ENCODE measurements around the gene KRTAP10-5. TPM values are rescaled to one million over a fixed set of nuclear protein-coding genes. Genes with fewer than 3 reads are reported as not detected.

The KRTAP10-5 gene
- total and polyA plus RNA-seq, 9 of the 15 experiments (the other 6 are each of a cell fraction or from before 2014, with no cell fraction given) = not detected

GRCh38 chr21:44596068-44596725 is 15.8 kb upstream of the KRTAP10-5 start (continued):
- no peak for TF ChIP-seq ZBTB17 (CRISPR knock-in tag; IDR thresholded peaks at IDR 0.05)
- TF ChIP-seq HMG20A (CRISPR knock-in tag; conservative IDR thresholded peaks at IDR 0.05) = no peak
- no peak for TF ChIP-seq ZNF232 (CRISPR knock-in tag; IDR thresholded peaks at IDR 0.05)
- TF ChIP-seq, protein P1, sequence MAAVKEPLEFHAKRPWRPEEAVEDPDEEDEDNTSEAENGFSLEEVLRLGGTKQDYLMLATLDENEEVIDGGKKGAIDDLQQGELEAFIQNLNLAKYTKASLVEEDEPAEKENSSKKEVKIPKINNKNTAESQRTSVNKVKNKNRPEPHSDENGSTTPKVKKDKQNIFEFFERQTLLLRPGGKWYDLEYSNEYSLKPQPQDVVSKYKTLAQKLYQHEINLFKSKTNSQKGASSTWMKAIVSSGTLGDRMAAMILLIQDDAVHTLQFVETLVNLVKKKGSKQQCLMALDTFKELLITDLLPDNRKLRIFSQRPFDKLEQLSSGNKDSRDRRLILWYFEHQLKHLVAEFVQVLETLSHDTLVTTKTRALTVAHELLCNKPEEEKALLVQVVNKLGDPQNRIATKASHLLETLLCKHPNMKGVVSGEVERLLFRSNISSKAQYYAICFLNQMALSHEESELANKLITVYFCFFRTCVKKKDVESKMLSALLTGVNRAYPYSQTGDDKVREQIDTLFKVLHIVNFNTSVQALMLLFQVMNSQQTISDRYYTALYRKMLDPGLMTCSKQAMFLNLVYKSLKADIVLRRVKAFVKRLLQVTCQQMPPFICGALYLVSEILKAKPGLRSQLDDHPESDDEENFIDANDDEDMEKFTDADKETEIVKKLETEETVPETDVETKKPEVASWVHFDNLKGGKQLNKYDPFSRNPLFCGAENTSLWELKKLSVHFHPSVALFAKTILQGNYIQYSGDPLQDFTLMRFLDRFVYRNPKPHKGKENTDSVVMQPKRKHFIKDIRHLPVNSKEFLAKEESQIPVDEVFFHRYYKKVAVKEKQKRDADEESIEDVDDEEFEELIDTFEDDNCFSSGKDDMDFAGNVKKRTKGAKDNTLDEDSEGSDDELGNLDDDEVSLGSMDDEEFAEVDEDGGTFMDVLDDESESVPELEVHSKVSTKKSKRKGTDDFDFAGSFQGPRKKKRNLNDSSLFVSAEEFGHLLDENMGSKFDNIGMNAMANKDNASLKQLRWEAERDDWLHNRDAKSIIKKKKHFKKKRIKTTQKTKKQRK (IDR thresholded peaks at IDR 0.05; ENCODE audit: borderline replicate concordance, low read depth, low read length) = no peak
- TF ChIP-seq MEF2A (IDR thresholded peaks at IDR 0.05; ENCODE audit: control insufficient read depth, low read depth, low read length) = no peak
- no peak for TF ChIP-seq ZNF134 (CRISPR knock-in tag; conservative IDR thresholded peaks at IDR 0.05)
- TF ChIP-seq ELF2 (CRISPR knock-in tag; IDR thresholded peaks at IDR 0.05) = no peak
- TF ChIP-seq CREB5 (CRISPR knock-in tag; IDR thresholded peaks at IDR 0.05) = no peak
- 0 out of 2 replicates have a peak, but pooled peaks have one; percentile 11 for TF ChIP-seq CTBP1 (IDR thresholded peaks at IDR 0.05; ENCODE audit: borderline replicate concordance)
- peak; percentile 28; the same call in 1 of the 2 replicates for TF ChIP-seq MAX (CRISPR knock-in tag; IDR thresholded peaks at IDR 0.05)
- TF ChIP-seq NR2F6 (CRISPR knock-in tag; IDR thresholded peaks at IDR 0.05) = no peak
- no peak for TF ChIP-seq UBTF (IDR thresholded peaks at IDR 0.05; ENCODE audit: borderline replicate concordance in 1 of 2, low read depth in 2 of 2, low read length in 2 of 2)
- TF ChIP-seq CBFB (CRISPR knock-in tag; IDR thresholded peaks at IDR 0.05) = no peak
- 0 out of 2 replicates have a peak, but pooled peaks have one; percentile 8 for TF ChIP-seq PTRF (tag; IDR thresholded peaks at IDR 0.05)
- no peak for TF ChIP-seq HNRNPK (IDR thresholded peaks at IDR 0.05; ENCODE audit: low read depth, low read length, poor library complexity, severe bottlenecking)
- 0 out of 6 replicates have a peak, but pooled peaks of 1 of the 3 experiments have one; percentile 7 for TF ChIP-seq CTCF (IDR thresholded peaks at IDR 0.05 in 2 of 3, conservative IDR thresholded peaks at IDR 0.05 in 1 of 3; ENCODE audit: insufficient read depth in 2 of 3, low read depth in 1 of 3, low read length in 3 of 3)
- no peak for TF ChIP-seq HNRNPUL1 (IDR thresholded peaks at IDR 0.05; ENCODE audit: low read length)
